Upper lobe of right lung (tissue), 1 donor: ENCODE results near the gene MAP4K4. TPM values are rescaled to one million over a fixed set of nuclear protein-coding genes. Genes with fewer than 3 reads are reported as not detected.

ENCODE experiments used
- ATAC-seq: fragments of 200-7000 bp; cut with Tn5 transposase; one replicate; pipeline ENCODE4 v1.9.1; 2020; ENCODE audit warnings: mild to moderate bottlenecking, moderate library complexity
- DNase-seq: peaks from one replicate; pipeline ENCODE4 v3.0.0-alpha.2; 2020
- H3K27ac ChIP-seq: fragments of 200-600 bp; one replicate; pipeline ENCODE4 v1.8.0; 2022
- H3K27me3 ChIP-seq: fragments of 200-600 bp; one replicate; pipeline ENCODE4 v1.8.0; 2022; ENCODE audit warnings: mild to moderate bottlenecking
- H3K36me3 ChIP-seq: fragments of 200-600 bp; one replicate; pipeline ENCODE4 v1.8.0; 2022
- H3K4me1 ChIP-seq: fragments of 200-600 bp; one replicate; pipeline ENCODE4 v1.8.0; 2022
- H3K4me3 ChIP-seq: fragments of 200-600 bp; one replicate; pipeline ENCODE4 v1.8.0; 2022; ENCODE audit warnings: mild to moderate bottlenecking
- H3K9me3 ChIP-seq: fragments of 200-600 bp; one replicate; pipeline ENCODE4 v1.8.0; 2022
- intact Hi-C: fragments of 100-400 bp; cut with DNase I; formaldehyde crosslinking; loops from one replicate; pipeline ENCODE4 v1.11.0; 2022
- total RNA-seq: library from RNA; stranded (reverse); fragmentation: NEBNext Ultra II Directional; extraction: Animal tissue kit (Norgen Biotek cat#: 25700); gene quantifications from one replicate; pipeline ENCODE4 v1.2.1, GENCODE V29; 2021
- TF ChIP-seq, protein P1 (sequence below): fragments of 200-600 bp; IDR thresholded peaks from one replicate; pipeline ENCODE4 v1.8.0; 2022; ENCODE audit warnings: antibody characterized with exemption
- donor health status: DM: no; HTN: yes; CAD: no; lungs with severe emphysema.

Gene MAP4K4
- total RNA-seq, 1 donor from 2014 or later: 88.7 TPM

DNA sequence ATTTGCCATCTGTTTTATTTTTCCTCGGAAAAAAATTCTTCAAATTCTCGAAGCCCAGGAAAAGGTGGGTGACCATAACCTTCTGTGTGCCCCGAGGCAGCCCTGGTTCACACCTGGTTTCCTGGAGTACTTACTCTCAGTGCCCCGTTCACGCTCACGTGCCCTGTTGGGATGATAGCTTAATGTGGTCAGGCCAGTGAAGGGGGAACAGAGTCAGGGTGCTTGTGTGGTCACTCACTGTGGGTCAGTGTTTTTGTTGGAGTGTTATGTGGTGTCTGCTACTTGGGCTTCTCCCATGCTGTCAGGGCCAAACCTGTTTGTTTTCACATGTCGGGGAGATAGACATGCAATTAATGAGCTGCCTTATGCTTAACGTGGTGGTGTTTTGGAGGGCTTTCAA lies 78.1 kb downstream of the MAP4K4 start:
- Histone ChIP-seq H3K9me3 (no peaks in the 10 kb centered on the region), H3K4me1 (peaks cover 51% of the 10 kb centered on the region), H3K27me3 (no peaks in the 10 kb centered on the region), H3K36me3 (no peaks in the 10 kb centered on the region), H3K27ac (no peak overlapping the region), H3K4me3 (no peak overlapping the region)
- intact Hi-C loops: no loop called here
- DNase-seq: no peak
- ATAC-seq: no peak
- TF ChIP-seq, protein P1, sequence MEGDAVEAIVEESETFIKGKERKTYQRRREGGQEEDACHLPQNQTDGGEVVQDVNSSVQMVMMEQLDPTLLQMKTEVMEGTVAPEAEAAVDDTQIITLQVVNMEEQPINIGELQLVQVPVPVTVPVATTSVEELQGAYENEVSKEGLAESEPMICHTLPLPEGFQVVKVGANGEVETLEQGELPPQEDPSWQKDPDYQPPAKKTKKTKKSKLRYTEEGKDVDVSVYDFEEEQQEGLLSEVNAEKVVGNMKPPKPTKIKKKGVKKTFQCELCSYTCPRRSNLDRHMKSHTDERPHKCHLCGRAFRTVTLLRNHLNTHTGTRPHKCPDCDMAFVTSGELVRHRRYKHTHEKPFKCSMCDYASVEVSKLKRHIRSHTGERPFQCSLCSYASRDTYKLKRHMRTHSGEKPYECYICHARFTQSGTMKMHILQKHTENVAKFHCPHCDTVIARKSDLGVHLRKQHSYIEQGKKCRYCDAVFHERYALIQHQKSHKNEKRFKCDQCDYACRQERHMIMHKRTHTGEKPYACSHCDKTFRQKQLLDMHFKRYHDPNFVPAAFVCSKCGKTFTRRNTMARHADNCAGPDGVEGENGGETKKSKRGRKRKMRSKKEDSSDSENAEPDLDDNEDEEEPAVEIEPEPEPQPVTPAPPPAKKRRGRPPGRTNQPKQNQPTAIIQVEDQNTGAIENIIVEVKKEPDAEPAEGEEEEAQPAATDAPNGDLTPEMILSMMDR: no peak

DNA sequence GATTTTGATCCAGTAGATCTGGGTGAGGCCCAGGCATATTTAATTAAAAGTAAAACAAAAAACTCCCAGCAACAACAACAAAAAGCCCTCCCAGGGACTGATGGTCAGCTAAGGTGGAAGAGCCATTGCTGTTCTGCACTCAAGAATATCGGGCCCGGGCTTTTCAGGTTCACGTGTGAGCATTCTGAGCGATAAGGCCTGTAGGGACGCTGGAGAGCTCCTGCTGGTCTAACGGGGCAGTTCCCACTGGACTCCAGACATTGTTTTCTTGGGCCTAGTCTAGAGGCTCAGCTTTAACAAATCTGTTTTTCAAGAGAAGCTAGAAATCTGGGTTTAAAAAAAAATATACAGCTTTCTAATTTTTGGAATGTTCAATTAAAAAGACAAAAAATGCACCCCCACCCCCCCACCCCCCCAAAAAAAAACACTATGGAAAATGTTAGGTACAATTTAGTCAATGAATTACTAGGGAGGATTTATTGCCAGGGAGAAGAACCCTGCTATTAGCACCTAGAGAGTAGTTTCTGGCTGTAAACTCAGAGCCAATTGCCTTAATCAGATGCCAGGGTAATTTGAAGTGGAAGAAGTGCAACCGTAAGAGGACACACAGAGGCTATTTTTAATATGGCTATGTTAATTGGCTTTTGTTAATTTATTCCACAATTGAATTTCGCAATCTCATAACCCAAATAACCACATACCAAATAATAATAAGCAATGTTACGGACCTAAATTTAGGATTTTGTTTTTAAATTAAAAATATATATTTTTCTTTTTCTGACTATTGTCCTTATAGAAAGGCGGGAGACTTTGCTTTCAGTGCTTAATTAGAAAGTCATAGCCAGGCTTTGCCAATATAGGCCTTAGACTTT lies 78.9 kb downstream of the MAP4K4 start:
- Histone ChIP-seq H3K36me3 (no peaks in the 10 kb centered on the region), H3K4me3 (no peak overlapping the region), H3K27ac (no peak overlapping the region), H3K27me3 (no peaks in the 10 kb centered on the region), H3K4me1 (peaks cover 52% of the 10 kb centered on the region), H3K9me3 (no peaks in the 10 kb centered on the region)
- ATAC-seq: no peak
- no peak for DNase-seq
- TF ChIP-seq, protein P1: no peak
- intact Hi-C loops: no loop called here

DNA sequence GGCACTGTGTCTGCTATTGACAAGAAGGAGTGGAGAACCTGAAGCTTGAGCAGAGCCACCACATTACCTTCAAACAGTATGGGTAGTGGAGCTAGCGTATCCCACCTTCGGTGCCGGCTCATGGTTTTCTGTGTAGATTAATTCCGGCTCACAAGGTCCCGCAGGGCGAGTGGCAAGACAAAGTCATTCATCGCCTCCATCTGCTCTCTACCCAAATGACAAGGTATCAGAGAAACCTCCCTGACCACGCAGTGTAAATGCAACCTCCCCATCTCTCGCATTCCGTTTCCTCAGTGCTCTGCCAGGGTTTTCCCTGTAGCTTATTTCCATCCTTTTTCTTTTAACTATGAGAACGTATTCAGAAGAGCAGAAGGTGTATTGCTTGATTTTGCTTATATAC lies 79.8 kb downstream of the MAP4K4 start:
- no peaks in the 10 kb centered on the region for H3K27me3 ChIP-seq
- intact Hi-C loops: no loop called here
- DNase-seq: no peak
- H3K27ac ChIP-seq: no peak overlapping the region
- no peak overlapping the region for H3K4me3 ChIP-seq
- no peak for ATAC-seq
- no peaks in the 10 kb centered on the region for H3K36me3 ChIP-seq
- TF ChIP-seq, protein P1: no peak
- peaks cover 48% of the 10 kb centered on the region for H3K4me1 ChIP-seq
- no peaks in the 10 kb centered on the region for H3K9me3 ChIP-seq

DNA sequence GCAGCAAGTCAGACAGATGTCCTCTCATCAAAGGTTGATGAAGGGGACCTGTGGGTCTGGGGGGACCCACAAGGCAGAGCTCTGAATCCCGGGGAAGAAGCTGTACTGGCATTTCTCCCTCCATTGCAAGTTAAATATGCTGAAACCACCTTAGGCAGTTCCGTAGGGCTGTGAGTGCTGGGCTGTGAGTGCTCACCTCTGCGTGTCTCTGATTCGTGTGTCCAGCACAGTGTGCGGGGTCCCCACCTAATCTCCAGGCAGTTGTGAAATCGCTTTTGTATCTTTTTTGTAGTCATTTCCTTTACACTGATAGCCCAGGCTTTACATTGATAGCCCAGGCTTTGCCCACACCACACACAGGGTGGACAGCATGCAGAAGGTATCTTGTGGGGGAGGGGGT lies 80.6 kb downstream of the MAP4K4 start:
- Histone ChIP-seq H3K27ac (no peak overlapping the region), H3K4me1 (peaks cover 48% of the 10 kb centered on the region), H3K4me3 (no peak overlapping the region), H3K9me3 (no peaks in the 10 kb centered on the region), H3K27me3 (no peaks in the 10 kb centered on the region), H3K36me3 (no peaks in the 10 kb centered on the region)
- intact Hi-C loops: no loop called here
- TF ChIP-seq, protein P1: no peak
- no peak for DNase-seq
- no peak for ATAC-seq

DNA sequence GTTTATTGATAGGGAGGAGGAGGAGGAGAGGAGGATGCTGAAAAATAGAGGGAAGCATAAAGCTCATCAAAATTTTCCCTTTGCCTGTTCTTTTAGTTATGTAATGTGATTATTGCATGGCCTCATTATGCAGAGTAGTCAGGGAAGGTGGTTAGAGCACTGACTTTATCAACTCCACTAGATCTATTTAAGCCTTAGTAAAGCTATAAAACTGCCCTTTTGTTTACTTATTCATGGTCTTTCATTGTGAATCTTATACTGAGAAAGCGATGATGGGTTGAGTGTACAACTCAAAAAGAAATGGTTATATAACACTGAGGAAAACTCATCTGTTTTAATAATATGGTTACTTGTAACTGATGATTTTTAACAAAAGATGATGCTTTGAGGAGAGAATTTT lies 81.7 kb downstream of the MAP4K4 start:
- H3K4me1 ChIP-seq: peaks cover 42% of the 10 kb centered on the region
- no peaks in the 10 kb centered on the region for H3K27me3 ChIP-seq
- no peak overlapping the region for H3K27ac ChIP-seq
- no peak overlapping the region for H3K4me3 ChIP-seq
- H3K36me3 ChIP-seq: no peaks in the 10 kb centered on the region
- no peak for ATAC-seq
- intact Hi-C loops: no loop called here
- no peak for DNase-seq
- no peaks in the 10 kb centered on the region for H3K9me3 ChIP-seq
- TF ChIP-seq, protein P1: no peak
